GM19193 (cell line): ENCODE results near the gene PHACTR3.

Source experiments
- POLR2A ChIP-seq: IDR thresholded peaks from 4 replicates; pipeline ENCODE4 v1.6.1; 2011; ENCODE audit not compliant: insufficient read depth, insufficient read length; ENCODE audit errors: extremely low read depth

PHACTR3 gene

DNA sequence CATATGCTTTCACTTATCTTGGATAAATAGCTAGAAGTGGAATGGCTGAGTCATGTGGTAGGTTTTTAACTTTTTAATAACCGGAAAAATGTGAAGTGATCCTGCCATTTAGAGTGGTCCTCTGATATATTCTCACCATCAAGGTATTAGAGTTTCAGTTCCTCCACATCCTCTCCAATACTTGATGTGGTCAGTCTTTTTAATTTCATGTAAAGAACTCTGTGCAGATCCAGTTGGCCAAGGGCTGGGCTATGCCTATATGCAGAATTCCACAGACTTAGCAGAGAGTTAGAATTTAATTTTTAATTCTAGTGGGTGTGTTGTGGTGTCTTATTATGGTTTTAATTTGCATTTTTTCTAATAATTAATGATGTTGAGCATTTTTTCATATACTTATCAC, 188.0 kb downstream of the PHACTR3 start:
- TF ChIP-seq POLR2A, result no peak

DNA sequence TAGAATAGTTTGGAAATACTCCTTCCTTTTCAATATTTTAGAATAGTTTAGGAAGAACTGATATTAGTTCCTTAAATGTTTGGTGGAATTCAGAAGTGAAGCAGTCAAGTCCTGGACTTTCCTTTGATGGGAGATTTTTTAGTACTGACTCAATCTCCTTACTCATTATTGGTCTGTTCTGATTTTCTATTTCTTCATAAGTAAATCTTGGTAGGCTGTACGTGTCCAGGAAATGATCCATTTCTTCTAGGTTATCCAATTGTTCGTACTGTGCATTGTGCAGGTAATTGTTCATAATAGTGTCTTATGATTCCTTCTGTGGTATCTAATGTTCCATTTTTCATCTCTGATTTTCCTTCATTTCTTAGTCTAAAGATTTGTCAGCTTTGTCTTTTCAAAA, 190.2 kb downstream of the PHACTR3 start:
- TF ChIP-seq POLR2A, result no peak

DNA sequence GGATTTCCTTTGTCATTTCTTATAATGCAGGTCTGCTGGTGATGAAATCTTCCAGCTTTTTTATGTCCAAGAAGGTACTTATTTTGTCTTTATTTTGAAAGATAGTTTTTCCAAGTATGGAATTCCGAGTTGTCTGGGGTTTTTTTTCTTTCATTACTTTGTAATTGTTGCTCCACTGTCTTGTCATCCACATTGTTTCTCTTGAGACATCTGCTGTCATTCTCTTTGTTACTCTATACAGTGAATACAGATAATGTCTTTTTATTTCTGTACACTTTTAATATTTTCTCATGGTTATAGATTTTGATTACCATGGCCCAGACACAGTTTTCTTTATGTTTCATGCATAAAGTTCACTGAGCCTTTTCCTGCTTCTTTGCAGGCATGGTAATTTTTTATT, 196.0 kb downstream of the PHACTR3 start:
- no peak for TF ChIP-seq POLR2A

DNA sequence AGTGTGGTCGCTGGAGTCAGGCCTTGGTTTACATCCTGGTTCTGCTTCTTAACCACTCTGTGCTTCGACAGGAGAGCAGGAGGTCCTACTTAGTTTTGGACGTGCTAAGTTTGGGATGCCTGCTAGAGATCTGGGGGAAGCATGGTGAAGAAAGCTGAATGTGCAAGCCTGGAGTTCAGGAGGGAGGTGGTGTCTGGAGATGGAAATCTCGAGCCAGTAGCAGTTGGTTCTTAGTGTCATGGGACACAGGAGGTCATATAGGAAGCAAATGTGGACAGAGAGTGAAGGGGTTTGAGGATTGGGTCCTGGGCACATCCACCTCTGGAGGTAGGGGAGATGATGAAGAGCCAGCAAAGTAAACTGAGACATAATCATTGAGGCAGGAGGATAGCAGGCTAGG, 197.7 kb downstream of the PHACTR3 start:
- no peak for TF ChIP-seq POLR2A

DNA sequence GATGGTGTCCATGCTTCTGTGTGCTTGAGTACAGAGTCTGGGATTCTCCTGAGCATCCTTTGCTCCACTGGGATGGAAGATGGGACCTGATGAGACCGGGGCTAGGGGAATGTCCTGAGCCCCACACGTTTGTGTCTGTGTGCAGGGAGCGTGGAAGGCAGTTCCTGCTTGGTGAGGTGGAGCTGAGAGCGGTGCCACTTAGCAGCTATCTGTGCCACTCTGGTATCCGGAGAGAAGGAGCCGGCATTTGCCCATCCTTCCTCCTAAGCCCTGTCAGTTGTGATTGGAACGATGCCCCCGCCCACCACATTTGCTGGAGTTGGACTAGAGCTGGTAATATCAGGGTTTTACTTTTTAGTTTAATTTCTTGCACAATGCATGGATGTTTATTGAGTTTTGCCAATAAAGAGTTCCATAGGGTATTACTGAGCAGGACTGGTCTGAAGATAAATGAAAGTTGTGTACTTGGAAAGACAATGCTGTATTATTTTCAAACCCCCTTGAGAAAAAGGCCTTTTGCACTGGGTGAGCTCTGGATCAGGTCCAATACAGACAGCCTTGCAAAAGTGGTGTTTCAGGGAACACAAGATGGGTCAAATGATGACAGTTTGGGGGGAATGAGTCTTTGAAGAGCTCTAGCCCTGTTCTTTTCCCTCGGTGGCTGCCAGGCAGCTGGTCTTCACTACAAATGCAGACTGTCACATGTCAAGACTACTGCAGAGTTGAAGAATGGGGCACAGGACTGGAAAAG, 198.3 kb downstream of the PHACTR3 start:
- no peak for TF ChIP-seq POLR2A

DNA sequence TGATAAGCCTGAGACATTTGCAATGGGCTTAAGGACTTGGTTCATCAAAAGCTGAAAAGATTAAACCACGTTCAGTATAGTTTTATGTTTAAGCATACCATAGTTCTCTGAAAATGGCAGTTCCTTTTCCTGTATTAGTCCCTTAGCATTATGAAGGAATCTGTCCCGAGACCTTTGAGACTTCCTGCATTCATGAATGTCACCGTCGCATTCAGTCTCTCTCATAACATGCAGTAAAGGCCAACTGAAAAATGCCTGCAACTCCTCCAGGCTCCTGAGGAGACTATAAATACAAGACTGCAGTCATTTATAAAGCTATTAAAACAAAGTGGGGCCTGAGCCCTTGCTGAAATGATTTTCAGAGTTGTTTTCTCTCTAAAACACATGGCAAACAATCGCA, 200.0 kb downstream of the PHACTR3 start:
- no peak for TF ChIP-seq POLR2A

DNA sequence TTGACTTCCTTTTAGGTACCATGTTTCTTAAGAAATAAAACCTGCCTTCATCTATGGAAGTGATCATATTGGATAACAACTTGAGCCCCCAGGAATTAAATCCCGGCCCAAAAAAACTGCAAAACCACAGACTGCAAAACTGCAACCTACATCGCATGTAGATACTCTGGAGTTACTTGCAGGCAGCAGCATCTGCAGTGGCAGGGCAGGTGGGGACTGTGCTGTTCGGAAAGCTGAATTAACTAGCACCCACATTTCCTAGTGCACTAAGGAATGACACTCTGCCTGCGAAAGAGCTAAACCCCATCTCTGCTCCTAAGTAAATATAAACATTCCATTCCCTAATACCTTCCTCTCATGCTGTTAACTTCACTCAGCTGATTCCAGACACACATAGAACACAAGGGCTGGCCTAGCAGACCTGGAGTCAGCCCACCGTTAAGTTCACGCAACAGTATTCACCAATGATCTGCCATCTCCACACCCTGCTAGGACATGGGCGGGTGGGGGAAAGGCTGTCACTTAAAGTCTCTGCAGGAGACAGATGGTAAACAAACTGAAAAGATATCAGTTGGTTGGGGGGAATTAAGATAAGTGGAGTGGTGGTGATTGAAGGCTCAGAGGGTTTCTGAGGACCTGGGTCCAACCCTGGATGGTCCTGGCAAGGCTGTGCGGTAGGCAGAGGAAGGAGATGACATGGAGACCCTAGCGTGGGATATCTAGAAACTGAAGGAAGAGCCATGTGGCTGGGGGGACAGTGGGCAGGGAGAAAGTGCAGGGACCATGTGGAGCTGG, 200.7 kb downstream of the PHACTR3 start:
- no peak for TF ChIP-seq POLR2A

DNA sequence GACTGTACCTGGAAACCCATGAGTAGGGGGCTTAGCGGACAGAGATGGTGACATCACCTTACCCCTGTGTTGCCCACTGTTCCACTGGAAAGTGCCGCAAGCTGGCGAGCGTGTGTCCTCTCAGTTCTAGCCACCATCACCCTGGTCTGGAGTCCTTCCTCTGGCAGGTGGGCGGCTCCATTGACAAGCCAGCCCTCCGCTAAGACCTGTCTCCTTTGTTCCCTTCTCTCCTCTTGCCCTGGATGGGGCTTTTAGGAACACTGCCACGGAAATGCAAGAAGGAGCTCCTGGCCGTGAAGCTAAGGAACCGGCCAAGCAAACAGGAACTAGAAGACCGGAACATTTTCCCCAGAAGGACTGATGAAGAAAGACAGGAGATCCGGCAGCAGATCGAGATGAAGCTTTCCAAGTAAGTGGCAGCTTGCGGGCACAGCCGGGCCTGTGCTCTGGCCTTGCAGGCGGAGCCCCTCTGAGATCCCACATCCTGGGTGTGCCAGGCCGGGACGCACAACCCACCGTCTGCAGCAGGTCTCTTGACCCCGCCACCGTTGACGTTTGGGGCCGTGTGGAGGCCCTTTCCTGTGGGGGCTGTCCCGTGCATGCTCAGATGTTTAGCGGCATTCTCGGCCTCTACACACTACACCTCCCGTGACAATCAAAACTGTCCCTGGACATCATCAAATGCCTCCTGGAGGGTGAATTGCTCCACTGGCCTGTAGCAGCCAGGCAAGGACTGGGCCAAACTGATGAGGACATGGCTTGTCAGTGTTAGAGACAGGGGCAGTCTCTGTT, 201.6 kb downstream of the PHACTR3 start:
- no peak for TF ChIP-seq POLR2A

DNA sequence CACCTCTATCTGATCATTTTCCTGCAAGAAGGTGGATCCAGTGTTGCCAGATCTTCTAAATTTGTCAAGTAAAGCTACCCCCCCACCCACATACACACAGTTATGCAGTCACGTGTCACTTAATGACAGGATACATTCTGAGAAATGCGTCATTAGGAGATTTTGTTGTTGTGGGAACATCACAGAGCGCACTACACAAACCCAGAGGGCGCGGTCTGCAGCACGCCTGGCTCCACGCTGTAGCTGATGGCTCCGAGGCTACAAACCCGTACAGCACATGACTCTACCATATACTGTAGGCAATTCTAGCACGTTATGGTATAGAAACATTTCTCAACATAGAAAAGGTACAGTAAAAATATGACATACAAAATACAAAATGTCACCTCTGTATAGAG, 202.2 kb downstream of the PHACTR3 start:
- TF ChIP-seq POLR2A, result no peak

DNA sequence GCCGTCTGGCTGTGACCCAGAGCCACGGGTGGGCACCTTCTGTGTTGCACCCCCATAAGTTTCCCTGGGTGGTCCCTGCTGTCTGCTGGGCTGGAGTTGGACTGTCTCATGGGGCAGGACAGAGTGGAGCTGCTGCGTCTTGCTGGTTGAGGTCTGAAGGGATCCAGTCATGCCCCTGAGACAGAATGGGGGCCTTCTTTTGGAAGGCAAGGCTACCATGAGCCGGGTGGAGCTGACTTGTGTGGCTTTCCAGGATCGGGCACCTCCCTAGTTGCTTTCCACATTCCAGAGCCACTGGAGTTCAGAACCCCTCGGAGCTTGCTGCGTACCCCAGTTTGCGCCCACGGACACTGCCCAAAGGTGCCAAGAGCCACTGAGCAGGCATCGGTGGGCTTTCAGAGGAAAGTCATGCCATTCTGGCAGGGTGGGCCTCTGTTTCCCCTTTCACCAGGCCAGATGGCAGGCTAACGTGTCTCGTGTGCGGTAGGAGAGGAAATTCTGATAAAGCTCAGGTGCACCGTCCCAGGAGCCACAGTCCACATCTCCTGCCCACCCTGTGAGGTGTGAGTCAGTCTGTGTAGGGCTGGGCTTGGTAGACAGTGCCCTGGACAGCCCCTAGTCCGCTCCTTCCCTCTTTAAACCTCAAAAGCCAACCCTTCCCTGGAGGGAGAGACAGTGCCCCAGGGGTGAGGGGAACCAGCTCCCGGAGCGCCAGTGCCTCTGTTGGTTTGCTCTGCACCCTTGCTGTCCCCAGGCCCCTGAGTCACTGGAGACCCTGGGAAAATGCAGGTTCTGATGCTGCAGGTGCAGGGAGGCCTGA, 203.8 kb downstream of the PHACTR3 start:
- TF ChIP-seq POLR2A, result no peak

DNA sequence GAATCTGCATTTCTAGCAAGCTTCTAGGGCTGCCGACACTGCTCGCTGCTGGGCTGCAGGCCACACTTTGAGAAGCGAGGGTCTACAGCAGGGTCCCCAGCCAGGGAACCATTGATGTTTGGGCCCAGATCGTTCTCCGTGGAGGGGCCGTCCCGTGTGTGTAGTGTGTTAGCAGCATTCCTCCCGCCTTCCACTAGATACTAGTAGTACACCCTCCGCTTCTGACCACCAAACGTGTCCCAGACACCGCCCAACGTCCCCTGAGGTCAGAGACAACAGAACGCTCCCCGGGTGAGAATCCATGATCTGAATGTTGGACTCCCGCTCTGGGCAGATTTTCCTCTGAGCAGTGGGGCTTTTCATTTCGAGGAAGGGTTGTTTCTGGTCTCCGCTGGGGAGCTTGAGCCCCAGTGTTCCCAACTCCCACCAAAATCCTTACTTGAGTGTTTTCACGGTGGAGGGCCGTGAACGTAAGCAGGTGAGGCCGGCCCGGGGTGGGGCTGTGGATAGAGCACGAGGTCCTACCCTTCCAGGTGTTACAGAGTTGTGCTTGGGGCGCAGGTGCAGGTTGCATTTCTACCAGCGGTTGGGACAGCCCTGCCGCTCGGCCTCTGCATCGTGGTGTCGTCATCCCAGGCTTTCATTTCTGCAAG, 204.5 kb downstream of the PHACTR3 start:
- no peak for TF ChIP-seq POLR2A

DNA sequence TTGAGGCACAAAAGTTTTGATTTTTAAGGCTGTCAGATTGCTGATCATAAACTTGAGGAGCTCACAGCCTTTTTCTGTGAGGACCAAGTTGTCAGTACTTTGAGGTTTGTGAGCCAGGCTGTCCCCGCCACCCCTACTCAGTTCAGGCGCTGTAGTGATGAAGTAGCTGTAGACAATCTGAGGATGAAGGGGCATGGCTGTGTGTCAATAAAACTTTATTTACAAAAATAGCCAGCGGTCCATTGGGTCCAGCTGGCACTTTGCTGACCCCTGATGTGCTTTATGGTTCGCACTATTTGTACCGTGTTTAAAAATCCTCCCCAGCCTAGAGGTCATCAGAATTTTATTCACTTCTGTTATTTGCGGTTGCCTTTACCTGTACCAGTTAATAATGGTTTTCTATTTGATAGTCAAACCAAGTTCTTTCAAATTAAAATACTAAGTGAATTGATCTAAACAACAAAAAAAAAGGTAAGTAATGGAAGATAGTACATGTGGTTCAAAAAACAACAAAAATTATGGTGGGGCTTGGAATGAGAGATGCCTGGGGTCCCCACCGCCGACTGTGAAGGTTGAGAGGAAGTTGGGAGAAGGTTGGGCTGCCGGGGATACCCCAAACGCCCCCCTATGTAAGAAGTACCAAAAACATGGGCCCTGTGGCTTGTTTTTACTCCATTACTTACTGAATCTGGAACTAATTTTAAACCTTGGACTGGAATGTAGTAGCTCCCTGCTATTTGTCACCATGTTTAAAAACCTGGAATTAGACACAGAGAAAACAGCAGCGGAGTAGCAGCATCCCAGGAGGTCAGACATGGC, 205.5 kb downstream of the PHACTR3 start:
- TF ChIP-seq POLR2A, result no peak

DNA sequence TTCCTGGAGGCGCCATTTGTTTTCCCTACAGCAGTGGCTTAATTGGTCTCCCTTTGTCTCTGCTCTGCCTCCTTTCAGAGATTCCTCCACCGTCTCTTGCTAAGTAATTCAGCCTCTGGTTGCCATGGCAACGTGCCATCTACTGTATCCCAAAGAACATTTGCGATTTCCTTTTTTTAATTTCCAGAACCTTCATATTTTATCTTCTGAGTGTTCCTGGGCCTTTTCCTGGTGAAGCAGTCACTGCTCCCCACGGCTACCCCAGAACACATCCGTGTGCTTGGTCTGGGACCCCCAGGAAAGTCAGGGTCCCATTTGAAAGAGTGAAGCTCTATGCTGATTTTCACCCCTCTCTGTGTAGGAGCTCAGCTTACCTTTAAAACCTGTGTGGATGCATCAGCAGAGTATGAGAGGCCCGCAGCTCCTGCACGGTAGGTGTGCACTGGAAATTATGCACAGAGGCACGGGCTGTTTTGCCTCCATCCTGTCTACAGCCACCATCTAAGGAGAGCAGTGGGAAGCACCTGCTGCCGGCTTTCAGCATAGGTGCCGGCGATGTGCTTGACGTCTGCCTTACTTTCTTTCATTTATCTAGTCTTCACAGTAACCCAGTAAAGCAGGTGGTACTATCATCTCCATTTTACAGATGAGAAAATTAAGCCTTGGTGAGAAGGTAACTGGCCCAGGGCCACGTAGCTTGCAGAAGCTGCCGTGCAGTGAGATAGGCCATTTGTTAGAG, 206.3 kb downstream of the PHACTR3 start:
- TF ChIP-seq POLR2A, result no peak

DNA sequence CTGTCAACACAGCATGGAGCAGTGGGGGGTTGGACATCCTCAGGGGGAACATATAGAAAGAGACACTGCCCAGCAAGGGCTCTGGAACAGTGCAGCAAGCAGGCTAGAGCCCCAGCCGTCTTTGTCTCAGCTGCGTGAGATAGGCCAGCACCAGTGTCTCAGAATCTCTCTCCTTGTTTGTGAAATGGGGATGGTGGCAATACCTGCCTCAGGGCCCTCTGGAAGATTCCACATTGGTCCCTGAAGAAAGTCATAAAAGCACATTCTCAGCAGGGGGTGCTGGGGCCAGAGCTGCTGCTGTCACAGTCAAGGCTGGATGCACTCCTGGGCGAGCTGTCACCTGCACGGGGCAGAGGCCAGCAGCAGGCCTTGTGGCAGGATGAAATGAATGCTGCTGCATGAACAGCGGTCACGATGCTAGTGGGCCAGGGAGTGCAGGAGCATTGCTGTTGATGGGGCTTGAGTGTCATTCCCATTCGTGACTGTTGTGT, 207.4 kb downstream of the PHACTR3 start:
- TF ChIP-seq POLR2A, result no peak
